Renal cortex interstitium (tissue), 11 donors: ENCODE measurements around the gene ABHD1. TPM values are rescaled to one million over a fixed set of nuclear protein-coding genes. Genes with fewer than 3 reads are reported as not detected.
"Not testable (repeated sequence)": the region's sequence is repeated elsewhere in the genome, so short reads cannot be mapped to it uniquely, and the experiment has no call there.

Experiments
- DNase-seq, 11 donors: peaks; one replicate each; pipeline ENCODE4 v3.0.0-alpha.2; 2013; ENCODE audit warnings: low read depth in 9 of 11, low spot score in 4 of 11; ENCODE audit errors: extremely low read depth in 1 of 11
- polyA plus RNA-seq, 3 donors: library from polyadenylated mRNA; unstranded; fragments of 120-200 nt; gene quantifications; one replicate each; pipeline ENCODE4 v1.2.1, GENCODE V29; 2013; ENCODE audit not compliant: insufficient read length in 3 of 3

The ABHD1 gene
- polyA plus RNA-seq, 3 donors = 1.3 to 1.9 (median 1.6) TPM

DNA sequence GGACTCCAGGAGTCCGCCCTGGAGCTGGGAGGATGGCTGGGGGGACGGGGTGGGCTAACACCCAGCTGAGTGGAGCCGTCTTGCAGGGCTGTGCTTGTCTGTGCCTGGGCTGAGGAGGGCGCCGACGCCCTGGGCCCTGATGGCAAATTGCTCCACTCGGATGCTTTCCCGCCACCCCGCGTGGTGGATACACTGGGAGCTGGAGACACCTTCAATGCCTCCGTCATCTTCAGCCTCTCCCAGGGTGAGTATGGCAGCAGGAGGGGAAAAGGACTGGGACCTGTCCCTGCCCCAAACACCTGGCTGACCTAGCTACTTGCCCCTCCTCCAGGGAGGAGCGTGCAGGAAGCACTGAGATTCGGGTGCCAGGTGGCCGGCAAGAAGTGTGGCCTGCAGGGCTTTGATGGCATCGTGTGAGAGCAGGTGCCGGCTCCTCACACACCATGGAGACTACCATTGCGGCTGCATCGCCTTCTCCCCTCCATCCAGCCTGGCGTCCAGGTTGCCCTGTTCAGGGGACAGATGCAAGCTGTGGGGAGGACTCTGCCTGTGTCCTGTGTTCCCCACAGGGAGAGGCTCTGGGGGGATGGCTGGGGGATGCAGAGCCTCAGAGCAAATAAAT lies 24.2 kb upstream of the ABHD1 start:
- DNase-seq = no peak

DNA sequence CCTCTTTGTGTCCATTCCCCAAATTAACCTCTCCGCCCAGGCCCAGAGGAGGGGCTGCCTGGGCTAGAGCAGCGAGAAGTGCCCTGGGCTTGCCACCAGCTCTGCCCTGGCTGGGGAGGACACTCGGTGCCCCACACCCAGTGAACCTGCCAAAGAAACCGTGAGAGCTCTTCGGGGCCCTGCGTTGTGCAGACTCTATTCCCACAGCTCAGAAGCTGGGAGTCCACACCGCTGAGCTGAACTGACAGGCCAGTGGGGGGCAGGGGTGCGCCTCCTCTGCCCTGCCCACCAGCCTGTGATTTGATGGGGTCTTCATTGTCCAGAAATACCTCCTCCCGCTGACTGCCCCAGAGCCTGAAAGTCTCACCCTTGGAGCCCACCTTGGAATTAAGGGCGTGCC lies 23.6 kb upstream of the ABHD1 start:
- DNase-seq = no peak

DNA sequence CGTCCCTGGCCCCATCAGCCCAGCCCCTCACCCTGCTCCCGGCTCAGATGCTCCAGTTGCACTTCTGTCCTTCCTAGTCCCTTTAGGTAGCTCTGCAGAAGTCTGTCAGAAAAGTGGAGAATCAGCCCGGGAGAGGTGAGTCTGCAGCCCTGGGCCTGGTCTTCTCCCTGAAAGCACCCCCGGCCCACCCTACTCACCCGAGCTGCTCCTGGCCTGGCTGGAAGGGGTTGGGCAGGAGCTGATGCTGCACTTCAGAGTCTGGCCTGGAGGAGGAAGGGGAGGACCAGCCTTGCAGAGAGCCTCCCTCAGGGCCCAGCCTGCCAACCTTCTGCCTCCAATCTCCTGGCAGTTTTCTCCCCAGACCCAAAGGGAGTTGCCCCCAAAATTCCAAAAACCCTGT lies 21.3 kb upstream of the ABHD1 start:
- DNase-seq = no peak

DNA sequence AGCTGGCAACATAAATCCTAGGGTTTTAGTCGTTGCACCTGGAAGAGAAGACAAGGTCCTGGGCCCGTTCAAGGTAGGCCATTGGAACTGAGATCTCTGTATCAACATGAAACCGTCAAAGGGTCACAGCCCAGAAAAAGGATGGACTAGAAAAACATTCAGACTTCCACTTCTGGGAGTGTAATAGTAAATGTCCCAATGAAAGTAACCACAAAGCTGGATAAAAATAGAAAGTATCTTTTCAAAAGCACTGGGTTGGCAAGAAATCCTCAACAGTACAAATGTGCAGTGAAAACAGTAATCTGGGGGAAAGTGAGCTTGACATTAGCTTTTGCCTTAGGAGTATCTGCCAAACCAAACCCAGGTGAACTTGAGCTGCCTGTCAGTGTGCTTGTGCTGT lies 17.6 kb upstream of the ABHD1 start:
- DNase-seq = no peak

DNA sequence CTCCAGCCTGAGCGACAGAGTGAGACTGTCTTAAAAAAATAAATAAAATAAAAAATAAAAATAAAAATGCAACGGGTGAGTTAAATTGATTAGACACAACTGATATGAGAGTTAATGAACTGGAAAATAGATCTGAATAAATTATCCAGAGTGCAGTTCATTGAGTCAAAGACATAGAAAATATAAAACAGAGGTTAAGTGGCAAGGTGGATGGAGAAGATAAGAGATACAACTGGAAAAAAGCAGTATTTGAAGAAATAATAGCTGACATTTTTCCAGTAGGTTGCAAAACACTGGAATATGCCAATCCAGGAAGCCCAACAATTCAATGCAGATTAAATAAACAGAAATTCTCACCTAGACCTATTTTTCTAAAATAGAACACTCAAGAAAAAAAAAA lies 15.4 kb upstream of the ABHD1 start:
- no peak for DNase-seq

DNA sequence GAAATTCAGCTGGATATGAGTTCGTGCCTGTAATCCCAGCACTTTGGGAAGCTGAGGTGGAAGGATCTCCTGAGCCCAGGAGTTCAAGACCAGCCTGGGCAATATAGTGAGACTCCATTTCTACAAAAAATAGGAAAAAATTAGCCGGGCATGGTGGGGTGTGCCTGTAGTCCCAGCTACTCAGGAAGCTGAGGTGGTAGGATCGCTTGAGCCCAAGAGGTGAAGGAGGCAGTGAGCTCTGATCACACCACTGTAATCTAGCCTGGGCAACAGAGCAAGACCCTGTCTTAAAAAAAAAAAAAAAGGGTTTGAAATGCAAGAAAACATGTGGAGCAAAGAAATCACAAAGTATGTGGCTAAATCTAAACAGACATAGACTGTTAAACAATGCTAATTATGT lies 14.5 kb upstream of the ABHD1 start:
- DNase-seq = no peak

DNA sequence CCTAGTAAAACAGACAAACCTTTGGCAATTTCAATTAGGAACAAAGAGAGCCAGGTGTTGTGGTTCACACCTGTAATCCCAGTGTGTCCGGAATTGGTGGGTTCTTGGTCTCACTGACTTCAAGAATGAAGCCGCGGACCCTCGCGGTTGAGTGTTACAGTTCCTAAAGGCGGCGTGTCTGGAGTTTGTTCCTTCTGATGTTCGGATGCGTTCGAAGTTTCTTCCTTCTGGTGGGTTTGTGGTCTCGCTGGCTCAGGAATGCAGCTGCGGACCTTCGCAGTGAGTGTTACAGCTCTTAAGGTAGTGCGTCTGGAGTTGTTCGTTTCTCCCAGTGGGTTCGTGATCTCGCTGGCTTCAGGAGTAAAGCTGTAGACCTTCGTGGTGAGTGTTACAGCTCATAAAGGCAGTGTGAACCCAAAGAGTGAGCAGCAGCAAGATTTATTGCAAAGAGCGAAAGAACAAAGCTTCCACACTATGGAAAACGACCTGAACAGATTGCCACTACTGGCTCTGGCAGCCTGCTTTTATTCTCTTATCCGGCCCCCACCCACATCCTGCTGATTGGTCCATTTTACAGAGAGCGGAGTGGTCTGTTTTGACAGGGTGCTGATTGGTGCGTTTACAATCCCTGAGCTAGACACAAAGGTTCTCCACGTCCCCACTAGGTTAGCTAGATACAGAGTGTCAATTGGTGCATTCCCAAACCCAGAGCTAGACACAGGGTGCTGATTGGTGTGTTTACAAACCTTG lies 12.8 kb upstream of the ABHD1 start:
- not testable (repeated sequence) for DNase-seq

DNA sequence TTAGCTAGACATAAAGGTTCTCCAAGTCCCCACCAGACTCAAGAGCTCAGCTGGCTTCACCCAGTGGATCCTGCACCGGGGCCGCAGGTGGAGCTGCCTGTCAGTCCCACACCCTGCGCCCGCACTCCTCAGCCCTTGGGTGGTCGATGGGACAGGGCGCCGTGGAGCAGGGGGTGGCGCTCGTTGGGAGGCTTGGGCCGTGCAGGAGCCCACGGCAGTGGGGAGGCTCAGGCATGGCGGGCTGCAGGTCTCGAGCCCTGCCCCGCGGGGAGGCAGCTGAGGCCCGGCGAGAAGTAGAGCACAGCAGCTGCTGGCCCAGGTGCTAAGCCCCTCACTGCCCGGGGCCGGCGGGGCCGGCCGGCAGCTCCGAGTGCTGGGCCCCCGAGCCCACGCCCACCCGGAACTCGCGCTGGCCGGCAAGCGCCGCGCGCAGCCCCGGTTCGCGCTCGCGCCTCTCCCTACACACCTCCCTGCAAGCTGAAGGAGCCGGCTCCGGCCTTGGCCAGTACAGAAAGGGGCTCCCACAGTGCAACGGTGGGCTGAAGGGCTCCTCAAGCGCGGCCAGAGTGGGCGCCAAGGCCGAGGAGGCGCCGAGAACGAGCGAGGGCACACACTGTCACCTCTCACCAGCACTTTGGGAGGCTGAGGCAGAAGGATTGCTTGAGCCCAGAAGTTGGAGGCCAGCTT lies 12.1 kb upstream of the ABHD1 start:
- DNase-seq = not testable (repeated sequence)

DNA sequence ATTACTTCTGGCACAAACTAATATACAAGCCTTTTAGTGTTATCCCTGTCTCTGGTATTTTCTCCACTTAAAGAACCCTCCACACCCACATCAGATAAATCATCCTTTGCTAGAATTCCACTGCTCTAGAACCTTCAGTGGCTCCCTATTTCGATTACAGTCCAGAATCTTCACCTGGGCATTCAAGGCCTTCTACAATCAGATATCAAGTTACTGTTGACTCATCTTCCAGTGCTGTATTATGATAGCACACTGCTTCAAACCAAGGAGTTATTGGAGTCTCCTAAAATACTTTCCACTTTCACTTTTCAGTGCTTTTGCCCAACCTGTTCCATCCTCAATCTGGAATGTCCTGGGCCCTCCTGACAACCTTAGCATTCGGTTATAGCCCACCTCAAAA lies 8.1 kb upstream of the ABHD1 start:
- DNase-seq = no peak

DNA sequence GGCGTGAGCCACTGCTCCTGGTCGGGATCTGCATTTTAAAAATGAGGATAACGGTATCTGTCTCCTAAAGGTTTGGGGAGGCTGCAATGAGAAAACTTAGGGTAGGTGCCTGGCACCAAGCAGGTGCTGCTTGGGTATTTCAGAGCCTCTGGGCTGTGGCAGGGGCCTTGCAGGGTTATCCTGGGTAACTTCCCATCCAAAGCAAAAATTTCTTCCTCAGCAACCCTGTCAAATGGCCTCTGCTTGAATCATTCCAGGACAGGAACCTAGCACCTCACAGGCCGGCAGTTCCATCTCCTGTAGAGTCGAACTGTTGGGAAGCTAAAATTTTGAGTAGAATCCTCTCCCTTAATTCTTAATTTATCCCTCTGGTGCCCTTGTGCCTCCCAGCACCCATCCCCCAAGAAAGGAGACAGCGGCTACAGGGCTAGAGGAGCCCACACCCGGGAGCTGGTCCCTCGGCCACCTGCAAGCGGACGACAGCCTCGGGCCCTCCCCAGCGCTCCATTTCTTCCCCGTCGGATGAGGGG lies 5.6 kb upstream of the ABHD1 start:
- no peak for DNase-seq

DNA sequence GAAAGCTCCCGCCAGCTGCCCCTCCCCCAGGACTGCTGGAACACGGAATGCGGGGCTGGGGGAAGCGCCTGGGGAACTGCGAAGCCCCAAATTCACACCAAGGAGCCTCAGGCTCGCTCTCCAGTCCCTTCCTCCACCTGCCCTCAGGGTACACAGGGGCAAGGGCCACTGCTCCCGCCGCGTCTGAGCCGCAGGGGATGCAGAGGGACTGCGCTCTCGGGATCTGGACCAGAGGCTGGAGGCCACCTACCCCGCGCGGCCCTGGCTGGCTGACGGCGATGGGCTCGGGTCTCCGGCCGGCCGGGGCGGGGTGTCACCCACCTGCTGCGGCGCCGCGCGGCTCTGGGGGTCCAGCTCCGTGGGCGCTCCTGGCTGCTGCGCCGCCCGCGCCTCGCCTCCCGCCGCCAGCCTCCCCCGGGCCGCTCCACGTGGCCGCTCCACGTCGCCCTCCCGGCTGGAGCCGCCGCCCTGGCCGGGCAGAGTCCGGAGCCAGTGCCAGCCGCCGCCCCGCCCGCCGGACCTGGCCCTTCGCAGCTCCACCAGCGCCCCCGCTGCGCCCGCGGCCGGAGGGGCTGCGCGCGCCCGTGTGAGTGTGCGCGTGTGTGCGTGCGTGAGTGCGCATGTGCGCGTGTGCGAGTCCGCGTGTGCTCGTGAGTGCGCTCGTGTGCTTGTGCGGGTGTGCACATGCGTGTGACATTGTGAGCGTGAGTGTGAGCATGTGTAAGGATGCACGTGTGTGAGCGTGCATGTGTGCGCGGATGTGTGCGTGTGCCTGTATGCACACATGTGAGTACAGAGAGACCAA lies 4.9 kb upstream of the ABHD1 start, which contains the start of gene CGREF1:
Gene CGREF1, minus strand, starts transcription at position 604 of the 805 bp plus-strand sequence. CDS start 14,762 bp downstream, outside the sequence.
- DNase-seq = no peak

DNA sequence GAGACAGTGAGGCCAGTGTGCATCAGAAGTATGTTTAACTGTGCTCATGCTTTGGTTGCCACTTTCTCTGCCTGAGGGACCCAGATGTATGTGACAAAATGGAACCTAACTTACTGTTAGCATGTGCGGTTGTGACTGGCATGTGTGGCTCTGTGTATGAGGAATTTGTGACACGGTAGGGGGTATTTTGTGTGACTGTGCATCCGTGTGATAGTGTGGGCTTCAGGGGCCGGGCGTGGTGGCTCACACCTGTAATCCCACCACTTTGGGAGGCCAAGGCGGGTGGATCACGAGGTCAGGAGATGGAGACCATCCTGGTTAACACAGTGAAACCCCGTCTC lies 4.3 kb upstream of the ABHD1 start:
- not testable (repeated sequence) for DNase-seq

DNA sequence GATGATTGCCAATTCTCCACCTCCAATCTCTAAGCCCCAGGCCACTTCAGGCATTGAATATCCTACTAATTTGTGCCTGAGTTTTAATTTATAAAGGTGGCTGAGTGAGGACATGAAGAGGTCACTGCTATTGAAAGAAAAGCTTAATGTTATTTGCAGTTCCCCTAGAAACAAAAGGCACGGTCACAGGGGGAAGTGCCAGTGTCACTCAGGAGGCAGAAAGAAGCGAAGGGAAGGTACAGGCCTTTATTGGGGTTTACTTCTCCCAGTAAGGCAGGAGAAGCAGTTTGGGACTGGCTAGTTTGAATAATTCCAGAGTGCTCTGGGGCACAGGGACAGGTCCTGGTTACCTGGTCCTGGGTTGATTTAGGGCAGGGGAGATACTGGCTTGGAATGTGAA lies 1.7 kb upstream of the ABHD1 start:
- DNase-seq = no peak

DNA sequence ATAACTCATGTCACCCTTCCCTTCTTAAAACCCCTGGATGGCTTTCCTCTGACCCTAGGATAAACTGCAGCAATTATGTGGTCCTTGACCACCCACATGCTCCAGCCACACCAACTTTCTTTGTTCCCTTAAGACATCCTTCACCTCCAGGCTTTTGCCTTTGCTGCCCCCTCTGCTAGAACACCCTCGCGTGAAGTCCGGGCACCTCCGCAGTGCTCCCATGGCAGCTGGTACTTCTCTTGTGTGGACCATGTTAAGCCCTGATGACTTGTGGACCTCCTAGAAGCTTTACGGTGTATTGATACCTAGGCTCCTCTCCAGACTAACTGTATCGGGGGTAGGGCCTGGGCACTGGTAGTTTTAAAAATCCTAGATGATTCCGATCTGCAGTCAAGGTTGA lies 824 bp upstream of the ABHD1 start:
- DNase-seq = no peak

DNA sequence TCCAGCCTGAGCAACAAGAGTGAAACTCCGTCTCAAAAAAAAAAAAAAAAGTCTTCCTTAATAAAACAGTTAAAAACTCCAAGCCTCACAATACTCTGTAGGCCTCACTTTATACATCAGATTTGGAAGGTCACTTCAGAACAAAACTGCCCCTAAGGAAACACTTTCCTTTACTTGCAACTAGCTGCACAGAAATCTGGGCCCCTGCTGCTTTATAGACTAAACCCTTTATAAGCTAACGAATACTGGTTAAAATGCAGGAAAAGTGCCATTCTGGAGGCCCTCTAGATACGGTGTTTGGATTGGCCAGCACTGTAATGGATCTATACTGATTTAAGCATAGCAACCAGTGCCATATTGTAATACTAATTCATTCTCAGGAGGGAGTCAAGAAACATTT lies 1.5 kb downstream of the ABHD1 start:
- DNase-seq = no peak

DNA sequence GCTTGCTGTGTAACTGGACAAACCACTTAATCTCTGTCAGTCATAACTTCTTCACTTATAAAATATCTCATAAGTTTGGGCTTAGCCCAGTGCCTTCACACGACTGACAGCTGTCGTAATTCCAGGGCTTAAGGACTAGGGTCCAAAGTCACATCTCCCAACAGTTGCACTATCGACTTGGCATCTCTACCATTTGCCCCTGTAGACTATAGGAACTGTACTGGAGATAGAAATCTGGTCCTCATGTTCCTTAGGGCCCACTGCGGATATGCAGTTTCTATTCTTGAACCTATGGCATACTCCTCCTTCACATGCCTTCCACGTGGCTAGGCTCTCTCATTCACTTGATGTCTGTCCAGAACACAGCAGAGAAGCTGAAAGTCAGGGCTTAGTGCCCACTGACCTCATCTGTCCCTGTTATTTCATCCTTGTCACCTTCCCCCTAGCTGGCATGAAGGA lies 2.7 kb downstream of the ABHD1 start:
- no peak for DNase-seq

DNA sequence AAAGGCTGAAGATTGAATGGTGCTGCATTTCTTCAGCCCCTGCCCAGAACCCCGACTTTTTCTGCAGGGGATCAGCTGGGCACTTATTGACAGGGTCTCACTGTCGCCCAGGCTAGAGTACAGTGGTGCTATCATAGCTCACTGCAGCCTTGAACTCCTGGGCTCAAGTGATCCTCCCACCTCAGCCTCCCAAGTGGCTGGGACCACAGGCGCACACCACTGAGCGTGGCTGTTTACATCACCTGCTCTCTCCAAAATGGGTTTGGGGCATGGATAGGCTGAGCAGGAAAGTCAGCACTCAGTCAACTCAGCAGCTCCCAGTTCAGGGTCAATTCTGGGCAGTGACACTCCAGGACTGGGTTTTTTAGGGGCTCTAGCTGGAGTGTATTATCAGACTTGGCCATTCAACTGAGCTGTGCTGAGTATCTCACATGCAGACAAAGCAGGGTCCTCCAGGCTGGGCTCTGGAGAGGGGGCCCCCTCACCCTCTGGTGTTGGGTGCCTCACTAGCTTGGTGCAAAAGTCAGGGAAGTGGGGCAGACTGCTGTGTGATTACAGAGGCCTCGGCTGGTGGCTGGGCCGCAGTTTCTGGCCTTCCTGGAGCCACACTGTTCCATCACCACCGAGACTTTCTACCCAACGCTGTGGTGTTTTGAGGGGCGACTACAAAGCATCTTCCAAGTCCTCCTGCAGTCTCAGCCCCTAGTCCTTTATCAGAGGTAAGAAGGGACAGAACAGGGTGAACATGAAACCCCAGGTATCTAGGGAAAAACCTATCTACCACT lies 4.5 kb downstream of the ABHD1 start:
- no peak for DNase-seq
